Muscle of back (tissue), 11 donors: ENCODE results near the gene DST. TPM values are rescaled to one million over a fixed set of nuclear protein-coding genes. Genes with fewer than 3 reads are reported as not detected.
A peak's percentile ranks its signal among the peaks of the same experiment; 100 is the strongest.
"Not testable (repeated sequence)": the region's sequence is repeated elsewhere in the genome, so short reads cannot be mapped to it uniquely, and the experiment has no call there.

Experiments
- DNase-seq, 3 donors: peaks; one replicate each; pipeline versions ENCODE4 v3.0.0 to v3.0.0-alpha.2; 2013
- polyA plus RNA-seq, 10 donors: library from polyadenylated mRNA; unstranded; fragments of 120-200 nt; gene quantifications; one replicate each; pipeline ENCODE4 v1.2.1, GENCODE V29; 2013; ENCODE audit not compliant: insufficient read length in 10 of 10

DST gene
- polyA plus RNA-seq, 10 donors: 146 to 236 (median 192) TPM

GRCh38 chr6:56518995-56519767 lies 123.5 kb downstream of the DST start:
- no peak for DNase-seq

DNA sequence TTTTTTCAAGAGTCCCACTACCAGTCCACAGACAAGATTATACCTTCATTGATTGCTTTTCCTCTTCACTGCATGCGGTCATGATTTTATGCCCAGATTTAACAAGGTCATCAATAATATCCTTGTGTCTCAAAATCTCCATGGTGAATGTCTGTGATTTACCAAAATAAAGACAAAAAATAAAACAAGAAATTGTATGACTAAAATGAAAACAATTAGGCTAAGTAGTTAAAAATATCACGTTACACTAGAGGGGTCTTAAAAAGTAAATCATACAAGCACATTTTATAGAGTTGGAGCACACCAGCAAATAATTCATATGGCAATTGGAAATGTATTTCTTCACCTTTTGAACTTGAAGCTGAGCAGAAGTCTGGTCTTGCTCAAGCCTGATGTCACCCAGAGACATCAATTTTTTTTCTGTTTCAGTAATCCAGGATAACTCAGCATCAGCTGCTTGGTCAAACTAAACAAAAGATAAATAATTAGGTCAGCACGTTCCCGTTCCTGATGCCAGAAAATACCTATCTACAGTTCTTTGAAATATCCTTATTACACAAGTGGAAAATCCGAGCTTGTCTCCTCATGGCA lies 125.4 kb downstream of the DST start:
- DNase-seq: peak in 1 of 3 donors; percentile 39

GRCh38 chr6:56516003-56516402 lies 126.7 kb downstream of the DST start:
- DNase-seq: no peak

GRCh38 chr6:56515081-56515905 lies 127.4 kb downstream of the DST start:
- DNase-seq: peak in 1 of 3 donors; percentile 43

- DNase-seq: no peak
These were observed 128.3 kb downstream of the DST start for GRCh38 chr6:56514395-56514794.

- DNase-seq: no peak
These were observed 129.1 kb downstream of the DST start for GRCh38 chr6:56513631-56514030.

GRCh38 chr6:56511591-56511990 lies 131.1 kb downstream of the DST start:
- no peak for DNase-seq

- DNase-seq: no peak
These were observed 131.6 kb downstream of the DST start for GRCh38 chr6:56510984-56511531.

- DNase-seq: no peak
These were observed 133.7 kb downstream of the DST start for GRCh38 chr6:56509031-56509430.

DNA sequence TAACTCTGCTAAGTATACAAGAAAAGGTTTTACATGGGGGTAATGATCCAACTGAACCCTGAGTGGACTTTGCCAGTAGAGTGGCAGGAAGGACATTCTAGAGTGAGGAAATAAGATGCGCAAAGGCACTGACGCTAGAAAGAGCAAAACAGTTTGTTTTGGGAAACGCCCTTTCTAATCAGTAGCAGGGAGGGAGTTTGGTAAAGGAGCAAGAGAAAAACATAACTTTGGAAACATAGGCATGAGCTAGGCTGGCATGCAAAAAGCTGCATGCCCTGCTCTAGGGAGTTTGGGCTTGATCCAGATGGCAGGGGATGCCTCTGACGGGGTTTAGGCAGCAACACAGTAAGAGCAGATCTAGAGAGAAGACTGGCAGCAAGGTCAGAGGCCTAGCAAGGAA lies 135.2 kb downstream of the DST start:
- DNase-seq: no peak

DNA sequence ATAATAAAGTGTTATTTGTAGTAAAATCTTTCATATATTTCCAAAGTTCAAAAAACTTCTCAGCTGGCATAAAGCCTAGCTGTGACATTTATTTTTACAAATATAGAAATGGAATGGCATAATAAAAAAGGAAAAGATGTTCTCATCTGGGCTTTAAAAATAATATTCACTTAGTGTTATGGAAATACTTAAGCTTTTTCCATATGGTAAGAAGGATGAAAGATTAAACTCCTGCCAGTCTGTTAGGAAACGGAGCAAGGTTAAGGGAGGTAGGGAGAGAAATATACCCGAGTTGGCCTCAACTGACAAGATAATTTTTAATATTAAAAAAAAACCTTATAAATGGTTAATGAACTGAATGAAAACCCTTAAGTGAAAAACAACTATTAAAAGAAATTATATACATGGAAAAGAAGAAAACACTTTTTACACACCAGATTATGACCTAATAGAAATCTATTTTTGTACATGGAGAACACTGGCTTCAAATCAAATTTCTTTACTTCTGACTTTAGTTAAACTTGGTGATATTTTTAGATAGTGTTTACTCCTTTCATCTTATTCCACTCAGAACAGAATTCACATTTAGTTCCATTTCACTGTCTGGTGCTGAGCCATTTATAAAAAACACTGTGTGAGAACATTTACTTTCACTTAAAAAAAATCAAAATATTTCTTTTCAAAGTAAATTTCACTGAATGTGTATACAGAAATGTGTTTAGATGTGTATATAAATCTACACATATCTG lies 137.0 kb downstream of the DST start:
- DNase-seq: peak in 2 of 3 donors; percentile 39 to 46

DNA sequence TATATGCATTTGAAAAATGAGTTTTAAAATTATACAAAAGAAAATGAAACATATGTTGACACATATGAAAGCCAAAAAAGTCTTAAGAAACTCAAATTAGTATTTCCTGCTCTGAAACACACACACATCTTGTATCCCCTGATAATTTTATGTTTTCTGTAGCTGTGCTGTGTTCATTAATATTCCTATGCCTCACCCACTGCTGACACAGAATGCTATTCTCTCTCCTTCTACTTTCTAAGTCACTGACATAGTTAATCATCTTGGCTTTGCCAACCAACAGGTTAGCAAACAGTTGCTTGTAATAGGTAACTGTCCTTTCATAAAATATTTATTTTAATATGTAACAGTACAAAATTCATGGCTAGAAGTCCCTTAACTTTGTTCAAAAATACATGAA lies 140.7 kb downstream of the DST start:
- no peak for DNase-seq

DNA sequence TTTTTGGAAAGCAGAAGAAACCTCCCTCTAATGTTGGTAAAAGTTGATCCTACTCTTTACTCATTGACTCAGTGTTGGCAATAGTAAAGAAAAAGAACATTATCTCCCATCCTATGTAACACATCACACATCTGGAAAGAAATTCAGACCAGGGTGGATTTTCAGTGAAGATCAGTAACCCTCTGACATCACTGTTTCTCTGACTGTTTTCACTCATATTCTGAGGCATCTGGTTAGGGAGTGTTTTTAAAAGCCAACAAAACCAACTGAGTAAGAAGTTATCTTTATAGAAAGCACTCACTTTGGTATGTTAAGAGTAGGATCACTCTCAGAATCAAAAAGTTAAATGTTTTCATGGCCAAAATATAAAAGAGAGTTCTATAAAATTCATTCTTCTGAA lies 143.6 kb downstream of the DST start:
- peak in 1 of 3 donors; percentile 63 for DNase-seq

GRCh38 chr6:56497691-56498090 lies 145.0 kb downstream of the DST start:
- no peak for DNase-seq

GRCh38 chr6:56497240-56497639 lies 145.4 kb downstream of the DST start:
- DNase-seq: no peak

DNA sequence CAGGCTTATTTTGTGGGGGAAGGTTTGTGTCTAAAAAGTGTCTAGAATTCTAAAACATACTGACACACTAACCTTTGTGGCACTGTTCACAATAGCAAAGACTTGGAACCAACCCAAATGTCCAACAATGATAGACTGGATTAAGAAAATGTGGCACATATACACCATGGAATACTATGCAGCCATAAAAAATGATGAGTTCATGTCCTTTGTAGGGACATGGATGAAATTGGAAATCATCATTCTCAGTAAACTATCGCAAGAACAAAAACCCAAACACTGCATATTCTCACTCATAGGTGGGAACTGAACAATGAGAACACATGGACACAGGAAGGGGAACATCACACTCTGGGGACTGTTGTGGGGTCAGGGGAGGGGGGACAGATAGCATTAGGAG lies 146.0 kb downstream of the DST start:
- DNase-seq: not testable (repeated sequence)

- DNase-seq: no peak
These were observed 147.0 kb downstream of the DST start for GRCh38 chr6:56495654-56496053.

GRCh38 chr6:56491606-56492328 lies 150.9 kb downstream of the DST start:
- DNase-seq: peak; percentile 27 to 63 (median 49)

GRCh38 chr6:56490993-56491392 lies 151.7 kb downstream of the DST start:
- DNase-seq: peak in 1 of 3 donors; percentile 23

DNA sequence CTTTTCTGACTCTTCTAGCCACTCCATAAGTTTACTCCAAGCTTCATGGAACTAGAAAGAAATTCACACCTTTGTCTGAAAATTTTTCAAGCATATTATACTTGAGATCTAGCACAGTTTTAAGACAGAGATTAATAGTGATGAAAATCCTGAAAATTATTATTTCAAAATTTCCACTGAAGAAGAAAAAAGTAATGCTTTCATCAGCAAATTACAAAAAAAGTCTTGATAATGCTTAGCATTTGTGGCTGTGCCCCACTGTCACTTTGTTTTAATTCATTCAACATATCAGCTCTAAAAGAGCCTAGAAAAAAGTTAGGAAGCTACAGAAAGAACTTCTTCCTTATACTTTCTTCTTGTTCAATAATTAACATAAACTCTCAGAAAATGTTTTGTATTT lies 153.1 kb downstream of the DST start:
- DNase-seq: no peak

DNA sequence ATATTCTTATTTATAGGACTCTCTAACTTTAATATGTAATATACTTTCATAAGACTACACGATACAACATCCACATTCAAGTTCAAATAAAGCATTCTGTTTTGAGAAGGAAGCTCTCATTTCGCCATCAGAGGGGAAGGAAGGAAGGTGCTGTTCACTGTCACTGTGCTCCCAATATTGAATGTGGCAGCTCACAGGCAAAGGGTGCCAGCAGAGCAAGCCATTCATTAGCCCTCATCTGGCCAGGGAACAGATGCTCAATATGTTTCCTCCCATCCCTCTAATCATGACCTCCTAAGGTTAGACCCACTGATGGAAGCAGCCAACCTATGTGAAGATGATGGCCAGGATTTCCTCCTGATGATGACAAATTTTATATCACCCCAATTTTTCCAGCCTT lies 154.4 kb downstream of the DST start:
- no peak for DNase-seq
